Liver (tissue), 9 donors: ENCODE measurements around the gene RET. TPM values are rescaled to one million over a fixed set of nuclear protein-coding genes. Genes with fewer than 3 reads are reported as not detected.
A peak's percentile ranks its signal among the peaks of the same experiment; 100 is the strongest.

Experiments
- DNase-seq: peaks from one replicate; pipeline ENCODE4 v3.0.0-alpha.2; 2017; ENCODE audit warnings: low spot score
- H3K27ac ChIP-seq, 2 donors: one replicate each; pipeline ENCODE4 v1.7.0; 2013; ENCODE audit warnings: inconsistent platforms in 2 of 2, low read length in 2 of 2, control low read depth in 1 of 2, low read depth in 1 of 2, mild to moderate bottlenecking in 1 of 2
- H3K27me3 ChIP-seq, 4 donors: one replicate each; pipeline versions ENCODE4 v1.6.1 to v1.7.0; 2013; ENCODE audit warnings: low read length in 3 of 4, inconsistent platforms in 1 of 4, mild to moderate bottlenecking in 1 of 4, moderate library complexity in 1 of 4; ENCODE audit not compliant: control insufficient read depth in 4 of 4, insufficient read depth in 4 of 4
- H3K36me3 ChIP-seq, 4 donors: one replicate each; pipeline versions ENCODE4 v1.6.1 to v1.7.0; 2013; ENCODE audit warnings: low read length in 3 of 4, mild to moderate bottlenecking in 3 of 4, low read depth in 1 of 4, moderate library complexity in 1 of 4; ENCODE audit not compliant: control insufficient read depth in 4 of 4, insufficient read depth in 3 of 4
- H3K4me1 ChIP-seq, 4 donors: one replicate each; pipeline versions ENCODE4 v1.6.1 to v1.7.0; 2013; ENCODE audit warnings: low read length in 3 of 4, mild to moderate bottlenecking in 3 of 4, moderate library complexity in 1 of 4; ENCODE audit not compliant: control insufficient read depth in 4 of 4, insufficient read depth in 4 of 4
- H3K4me3 ChIP-seq, 3 donors: one replicate each; pipeline versions ENCODE4 v1.6.1 to v1.7.0; 2013; ENCODE audit warnings: low read length in 3 of 3, control low read depth in 1 of 3, low read depth in 1 of 3, mild to moderate bottlenecking in 1 of 3
- H3K9ac ChIP-seq, 2 donors: one replicate each; pipeline ENCODE4 v1.7.0; 2013; ENCODE audit warnings: low read length in 2 of 2, mild to moderate bottlenecking in 2 of 2, moderate library complexity in 2 of 2, control low read depth in 1 of 2, low read depth in 1 of 2
- H3K9me3 ChIP-seq, 4 donors: one replicate each; pipeline versions ENCODE4 v1.6.1 to v1.7.0; 2013; ENCODE audit warnings: low read length in 3 of 4; ENCODE audit not compliant: control insufficient read depth in 4 of 4
- EGR1 ChIP-seq, 2 donors: IDR thresholded peaks; 2 replicates each; pipeline ENCODE4 v1.6.1; 2016 to 2018; ENCODE audit warnings: antibody characterized with exemption in 2 of 2, low read depth in 2 of 2
- FOXA2 ChIP-seq: IDR thresholded peaks from 2 replicates; pipeline ENCODE4 v1.6.1; 2016; ENCODE audit warnings: antibody characterized with exemption
- GABPA ChIP-seq, 2 donors: IDR thresholded peaks in 1 of 2; conservative IDR thresholded peaks in 1 of 2; 2 replicates each; pipeline ENCODE4 v1.6.1; 2016; ENCODE audit warnings: antibody characterized with exemption in 2 of 2, mild to moderate bottlenecking in 1 of 2, moderate library complexity in 1 of 2
- HNF4A ChIP-seq, 2 donors: conservative IDR thresholded peaks; 2 replicates each; pipeline ENCODE4 v1.6.1; 2016; ENCODE audit warnings: antibody characterized with exemption in 2 of 2, mild to moderate bottlenecking in 2 of 2
- HNF4G ChIP-seq: IDR thresholded peaks from 2 replicates; pipeline ENCODE4 v1.6.1; 2016; ENCODE audit warnings: antibody characterized with exemption
- JUND ChIP-seq, 2 donors: IDR thresholded peaks; 2 replicates each; pipeline ENCODE4 v1.6.1; 2016; ENCODE audit warnings: antibody characterized with exemption in 2 of 2
- MAX ChIP-seq: IDR thresholded peaks from 2 replicates; pipeline ENCODE4 v1.6.1; 2016; ENCODE audit warnings: antibody characterized with exemption
- NR2F2 ChIP-seq: IDR thresholded peaks from 2 replicates; pipeline ENCODE4 v1.6.1; 2016; ENCODE audit warnings: antibody characterized with exemption
- RAD21 ChIP-seq, 2 donors: IDR thresholded peaks; 2 replicates each; pipeline ENCODE4 v1.6.1; 2016; ENCODE audit warnings: antibody characterized with exemption in 2 of 2, mild to moderate bottlenecking in 2 of 2
- REST ChIP-seq: IDR thresholded peaks from 2 replicates; pipeline ENCODE4 v1.6.1; 2016; ENCODE audit warnings: antibody characterized with exemption, mild to moderate bottlenecking
- RXRA ChIP-seq, 2 donors: IDR thresholded peaks; 2 replicates each; pipeline ENCODE4 v1.6.1; 2017 to 2018; ENCODE audit warnings: antibody characterized with exemption in 2 of 2, mild to moderate bottlenecking in 1 of 2
- SP1 ChIP-seq: IDR thresholded peaks from 2 replicates; pipeline ENCODE4 v1.6.1; 2018; ENCODE audit warnings: antibody characterized with exemption, mild to moderate bottlenecking
- TAF1 ChIP-seq: conservative IDR thresholded peaks from 2 replicates; pipeline ENCODE4 v1.6.1; 2016; ENCODE audit warnings: antibody characterized with exemption, mild to moderate bottlenecking
- YY1 ChIP-seq: IDR thresholded peaks from 2 replicates; pipeline ENCODE4 v1.6.1; 2016; ENCODE audit warnings: antibody characterized with exemption, mild to moderate bottlenecking
- WGBS: extraction: QIAGEN DNeasy Blood & Tissue Kit; methylation state at CpG from one replicate; pipeline ENCODE4 v1.1.7; 2013; 5-methylcytosine and 5-hydroxymethylcytosine counted together
- polyA plus RNA-seq, 2 donors: library from polyadenylated mRNA; stranded (reverse) in 1 of 2; unstranded in 1 of 2; fragments of 200-250 nt in 1 of 2; fragments of >200 nt in 1 of 2; fragmentation: Nextera tagmentation in 1 of 2; extraction: Ambion mirVana in 1 of 2; gene quantifications; one replicate each; pipeline versions ENCODE4 v1.2.1 to v1.2.3, GENCODE V29; 2013 to 2015
- total RNA-seq, 2 donors: library from RNA; depleted of rRNA; stranded (reverse); fragments of >200 nt; gene quantifications; one replicate each; pipeline ENCODE4 v1.2.3, GENCODE V29; 2014
- TF ChIP-seq, protein P1 (sequence below): IDR thresholded peaks from 2 replicates; pipeline ENCODE4 v1.6.1; 2016; ENCODE audit warnings: antibody characterized with exemption
- TF ChIP-seq, protein P2 (sequence below): fragments of 150-350 bp; IDR thresholded peaks from 2 replicates; pipeline ENCODE4 v1.5.1; 2017; ENCODE audit warnings: improper control_type of control experiment, low read depth, low read length; ENCODE audit not compliant: missing input control
- donor health status: healthy.
- donor health status: healthy.
- donor health status: healthy.
- donor health status: healthy.
- donor health status: healthy.

Gene RET
- total and polyA plus RNA-seq, 4 donors, result 0.09 to 2.5 (median 0.33) TPM; not detected in 1

DNA sequence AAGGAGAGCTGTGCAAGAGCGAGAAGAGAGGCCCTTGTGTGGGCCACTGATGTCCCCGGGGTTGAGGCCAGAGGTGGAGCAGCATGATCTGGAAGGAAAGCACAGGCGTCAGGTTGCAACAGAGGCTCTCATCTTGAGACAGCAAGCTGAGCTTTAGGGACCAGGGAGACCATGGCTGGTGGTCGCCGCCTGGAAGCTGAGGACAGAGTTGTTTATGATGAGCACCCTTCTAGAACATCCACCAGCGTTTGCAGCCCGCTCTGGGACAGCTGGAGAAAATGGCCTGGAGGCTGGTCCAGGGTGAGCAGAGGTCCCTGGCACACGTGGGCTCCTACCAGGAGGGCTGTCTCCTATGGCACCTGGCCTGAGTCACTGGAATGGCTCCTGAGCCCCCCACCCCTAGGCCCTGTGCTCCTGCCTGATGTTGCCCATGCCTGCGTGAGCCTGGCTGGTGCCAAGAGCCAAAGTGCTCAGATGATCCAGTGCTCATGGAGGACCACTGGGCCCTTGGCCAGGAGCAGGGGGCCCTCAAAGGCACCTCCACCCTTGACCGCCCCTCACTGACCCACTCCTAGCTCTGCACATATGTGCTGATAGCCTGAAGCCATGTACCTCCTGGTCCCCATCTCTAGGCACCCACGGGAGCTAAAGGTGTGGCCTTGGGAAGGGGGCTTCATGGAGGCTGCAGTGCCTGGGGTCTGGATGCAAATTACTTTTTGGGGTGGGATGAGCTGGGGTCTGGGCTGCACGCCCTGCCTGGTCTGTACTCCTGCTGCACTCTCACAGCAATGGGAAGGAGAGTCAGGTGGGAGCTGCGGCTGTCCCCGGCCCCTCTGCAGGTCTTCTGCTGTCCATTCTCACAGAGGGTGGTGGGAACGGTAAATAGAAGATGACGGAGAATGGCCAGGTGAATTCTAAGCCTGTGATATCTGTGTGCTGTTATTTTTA is 40.1 kb upstream of the RET start:
- DNase-seq, result peak; percentile 6
- no peaks in the 10 kb centered on the region for H3K36me3 ChIP-seq
- TF ChIP-seq NR2F2 (no peak), YY1 (no peak), REST (no peak), HNF4A (conservative IDR thresholded peaks at IDR 0.05) (no peak), MAX (no peak), FOXA2 (no peak)
- TF ChIP-seq, protein P1, sequence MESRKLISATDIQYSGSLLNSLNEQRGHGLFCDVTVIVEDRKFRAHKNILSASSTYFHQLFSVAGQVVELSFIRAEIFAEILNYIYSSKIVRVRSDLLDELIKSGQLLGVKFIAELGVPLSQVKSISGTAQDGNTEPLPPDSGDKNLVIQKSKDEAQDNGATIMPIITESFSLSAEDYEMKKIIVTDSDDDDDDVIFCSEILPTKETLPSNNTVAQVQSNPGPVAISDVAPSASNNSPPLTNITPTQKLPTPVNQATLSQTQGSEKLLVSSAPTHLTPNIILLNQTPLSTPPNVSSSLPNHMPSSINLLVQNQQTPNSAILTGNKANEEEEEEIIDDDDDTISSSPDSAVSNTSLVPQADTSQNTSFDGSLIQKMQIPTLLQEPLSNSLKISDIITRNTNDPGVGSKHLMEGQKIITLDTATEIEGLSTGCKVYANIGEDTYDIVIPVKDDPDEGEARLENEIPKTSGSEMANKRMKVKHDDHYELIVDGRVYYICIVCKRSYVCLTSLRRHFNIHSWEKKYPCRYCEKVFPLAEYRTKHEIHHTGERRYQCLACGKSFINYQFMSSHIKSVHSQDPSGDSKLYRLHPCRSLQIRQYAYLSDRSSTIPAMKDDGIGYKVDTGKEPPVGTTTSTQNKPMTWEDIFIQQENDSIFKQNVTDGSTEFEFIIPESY, result no peak
- no peak overlapping the region for H3K9ac ChIP-seq
- H3K27me3 ChIP-seq, result no peaks in the 10 kb centered on the region
- no peaks in the 10 kb centered on the region for H3K4me1 ChIP-seq
- H3K27ac ChIP-seq, result no peak overlapping the region
- WGBS, result 81% methylated on average over 16 of the region's 16 CpGs
- no peak overlapping the region for H3K4me3 ChIP-seq
- peaks cover 0 to 6% (median 3%) of the 10 kb centered on the region in 4 donors for H3K9me3 ChIP-seq

DNA sequence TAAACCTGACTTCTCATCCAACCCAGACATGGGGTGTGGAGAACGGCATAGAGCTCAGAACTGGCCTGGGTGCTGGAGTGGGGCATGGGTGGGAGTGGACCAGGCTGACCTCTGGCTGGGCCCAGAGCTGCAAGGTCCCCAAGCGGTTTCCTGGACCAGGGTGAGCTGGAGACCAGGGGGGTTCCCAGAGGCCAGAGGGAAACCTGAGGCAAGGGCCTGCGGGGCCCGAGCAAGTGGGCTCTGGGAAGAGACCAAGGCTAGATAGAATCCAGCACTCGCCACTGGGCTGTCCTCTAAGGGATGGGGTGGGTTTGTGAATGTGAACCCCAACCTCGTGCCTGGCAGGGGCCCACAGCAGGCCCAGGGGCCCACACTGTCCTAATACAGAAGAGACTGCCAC is 39.4 kb upstream of the RET start:
- DNase-seq, result peak; percentile 21
- H3K4me1 ChIP-seq, result no peaks in the 10 kb centered on the region
- H3K4me3 ChIP-seq, result no peak overlapping the region
- 82% methylated on average over 6 of the region's 6 CpGs for WGBS
- H3K27me3 ChIP-seq, result no peaks in the 10 kb centered on the region
- H3K36me3 ChIP-seq, result no peaks in the 10 kb centered on the region
- peaks cover 0 to 4% (median 0%) of the 10 kb centered on the region in 4 donors for H3K9me3 ChIP-seq
- no peak overlapping the region for H3K27ac ChIP-seq
- H3K9ac ChIP-seq, result no peak overlapping the region
- TF ChIP-seq, protein P2, sequence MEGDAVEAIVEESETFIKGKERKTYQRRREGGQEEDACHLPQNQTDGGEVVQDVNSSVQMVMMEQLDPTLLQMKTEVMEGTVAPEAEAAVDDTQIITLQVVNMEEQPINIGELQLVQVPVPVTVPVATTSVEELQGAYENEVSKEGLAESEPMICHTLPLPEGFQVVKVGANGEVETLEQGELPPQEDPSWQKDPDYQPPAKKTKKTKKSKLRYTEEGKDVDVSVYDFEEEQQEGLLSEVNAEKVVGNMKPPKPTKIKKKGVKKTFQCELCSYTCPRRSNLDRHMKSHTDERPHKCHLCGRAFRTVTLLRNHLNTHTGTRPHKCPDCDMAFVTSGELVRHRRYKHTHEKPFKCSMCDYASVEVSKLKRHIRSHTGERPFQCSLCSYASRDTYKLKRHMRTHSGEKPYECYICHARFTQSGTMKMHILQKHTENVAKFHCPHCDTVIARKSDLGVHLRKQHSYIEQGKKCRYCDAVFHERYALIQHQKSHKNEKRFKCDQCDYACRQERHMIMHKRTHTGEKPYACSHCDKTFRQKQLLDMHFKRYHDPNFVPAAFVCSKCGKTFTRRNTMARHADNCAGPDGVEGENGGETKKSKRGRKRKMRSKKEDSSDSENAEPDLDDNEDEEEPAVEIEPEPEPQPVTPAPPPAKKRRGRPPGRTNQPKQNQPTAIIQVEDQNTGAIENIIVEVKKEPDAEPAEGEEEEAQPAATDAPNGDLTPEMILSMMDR, result no peak
- TF ChIP-seq EGR1 (IDR thresholded peaks at IDR 0.05; ENCODE audit: low read depth in 2 of 2), result no peak
- no peak for TF ChIP-seq HNF4A (conservative IDR thresholded peaks at IDR 0.05)
- TF ChIP-seq REST, result no peak
- no peak for TF ChIP-seq FOXA2
- TF ChIP-seq SP1, result no peak
- TF ChIP-seq RAD21 (IDR thresholded peaks at IDR 0.05), result no peak
- no peak for TF ChIP-seq YY1
- TF ChIP-seq GABPA (IDR thresholded peaks at IDR 0.05 in 1 of 2, conservative IDR thresholded peaks at IDR 0.05 in 1 of 2), result no peak
- TF ChIP-seq TAF1, result no peak
- TF ChIP-seq HNF4G, result no peak
- TF ChIP-seq NR2F2, result no peak
- no peak for TF ChIP-seq RXRA (IDR thresholded peaks at IDR 0.05)
- TF ChIP-seq JUND (IDR thresholded peaks at IDR 0.05), result no peak
- TF ChIP-seq, protein P1, result no peak
- TF ChIP-seq MAX, result no peak
